Progenitor cell of endocrine pancreas (in vitro differentiated cells): ENCODE measurements around the gene ARHGEF16. TPM values are rescaled to one million over a fixed set of nuclear protein-coding genes. Genes with fewer than 3 reads are reported as not detected.
A peak's percentile ranks its signal among the peaks of the same experiment; 100 is the strongest.

Experiments
- DNase-seq: peaks from one replicate; pipeline ENCODE4 v3.0.0; 2021; ENCODE audit warnings: low spot score; ENCODE audit not compliant: unreplicated experiment
- H3K27ac Mint-ChIP-seq: 2 replicates; pipeline ENCODE4 v1.8.0; 2021; ENCODE audit warnings: mild to moderate bottlenecking, moderate library complexity, mixed read lengths
- H3K27me3 Mint-ChIP-seq: 2 replicates; pipeline ENCODE4 v1.8.0; 2021; ENCODE audit warnings: mixed read lengths
- H3K36me3 Mint-ChIP-seq: 2 replicates; pipeline ENCODE4 v1.8.0; 2022; ENCODE audit warnings: mixed read lengths; ENCODE audit not compliant: insufficient read depth
- H3K4me1 Mint-ChIP-seq: 2 replicates; pipeline ENCODE4 v1.8.0; 2021; ENCODE audit warnings: low read depth, mixed read lengths
- H3K4me3 Mint-ChIP-seq: 2 replicates; pipeline ENCODE4 v1.8.0; 2021; ENCODE audit warnings: low read depth, mild to moderate bottlenecking, moderate library complexity, mixed read lengths
- H3K9me3 Mint-ChIP-seq: 2 replicates; pipeline ENCODE4 v1.8.0; 2021; ENCODE audit warnings: low read depth, mixed read lengths
- long read RNA-seq: library from polyadenylated mRNA; unstranded; transcript quantifications from one replicate; pipeline ENCODE4 v2.0.0, GENCODE V29; 2020
- total RNA-seq: library from RNA; stranded (reverse); gene quantifications from 2 replicates; pipeline ENCODE4 v1.2.1, GENCODE V29; 2021
- TF ChIP-seq, protein P1 (sequence below): fragments of 200-600 bp; sonication (generic); IDR thresholded peaks from one replicate; pipeline ENCODE4 v1.5.0; 2021; ENCODE audit warnings: antibody characterized with exemption, mild to moderate bottlenecking; ENCODE audit not compliant: unreplicated experiment

Gene ARHGEF16
- total RNA-seq, result 60.5 and 63.6 TPM in 2 replicates
- long read RNA-seq, partial matches to known transcripts, result 4 of 18 reads
- long read RNA-seq, other reads (novel, unspliced or antisense), result 9 of 18 reads

DNA sequence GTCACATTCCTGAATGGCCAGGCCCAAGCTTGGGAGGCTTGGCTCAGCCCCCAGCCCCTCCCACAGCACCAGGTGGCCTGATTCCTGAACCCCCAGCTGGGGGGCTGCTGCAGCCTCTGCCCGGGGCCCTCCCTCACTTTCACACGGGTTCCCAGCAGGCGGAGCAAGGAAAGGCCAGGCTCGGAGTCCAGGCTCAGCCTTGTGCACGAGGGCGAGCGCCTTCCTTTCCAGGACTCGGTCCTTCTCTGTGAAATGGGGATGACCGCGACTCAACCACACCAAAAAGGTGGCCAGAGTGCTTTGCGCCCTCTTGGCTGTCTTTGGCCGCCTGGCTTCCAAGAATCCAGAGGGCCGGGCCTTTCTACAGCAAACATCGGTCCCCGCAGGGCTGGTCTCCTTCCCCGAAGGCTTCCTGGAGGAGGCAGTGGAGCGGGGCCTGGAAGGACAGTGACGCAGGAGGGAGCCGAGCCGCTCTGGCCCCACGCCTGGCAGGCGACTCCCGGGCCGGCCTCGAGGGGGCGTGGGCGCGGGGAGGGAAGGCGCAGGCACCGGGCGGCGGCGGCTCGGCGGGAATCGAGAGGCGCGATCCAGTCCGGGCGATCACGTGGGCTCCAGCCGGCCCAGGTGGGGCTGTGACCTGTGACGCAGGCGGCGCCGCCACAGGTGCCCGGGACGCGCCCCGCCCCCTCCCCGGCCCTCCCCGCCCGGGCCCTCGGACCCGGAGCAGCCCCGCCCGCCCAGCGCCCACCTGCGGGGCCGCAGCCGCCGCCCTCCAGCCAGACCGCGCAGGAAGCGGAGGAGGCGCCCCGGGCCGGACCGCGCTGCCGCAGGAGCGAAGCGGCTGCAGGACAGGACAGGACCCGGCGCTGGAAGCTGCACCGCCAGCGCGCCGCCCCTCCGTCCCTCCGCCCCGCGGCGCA is at the start of gene ARHGEF16:
Gene ARHGEF16 (plus strand): TSS at position 775 of the 920 bp plus-strand sequence. CDS start 8,420 bp downstream, outside the sequence.
- Mint-ChIP-seq H3K36me3 (no peaks in the 10 kb centered on the region), H3K27ac (peak within 1 kb of the TSS; percentile 93), H3K4me1 (peaks cover 5% of the 10 kb centered on the region), H3K27me3 (peaks cover 13% of the 10 kb centered on the region), H3K4me3 (peak within 1 kb of the TSS; percentile 84), H3K9me3 (no peaks in the 10 kb centered on the region)
- TF ChIP-seq, protein P1, sequence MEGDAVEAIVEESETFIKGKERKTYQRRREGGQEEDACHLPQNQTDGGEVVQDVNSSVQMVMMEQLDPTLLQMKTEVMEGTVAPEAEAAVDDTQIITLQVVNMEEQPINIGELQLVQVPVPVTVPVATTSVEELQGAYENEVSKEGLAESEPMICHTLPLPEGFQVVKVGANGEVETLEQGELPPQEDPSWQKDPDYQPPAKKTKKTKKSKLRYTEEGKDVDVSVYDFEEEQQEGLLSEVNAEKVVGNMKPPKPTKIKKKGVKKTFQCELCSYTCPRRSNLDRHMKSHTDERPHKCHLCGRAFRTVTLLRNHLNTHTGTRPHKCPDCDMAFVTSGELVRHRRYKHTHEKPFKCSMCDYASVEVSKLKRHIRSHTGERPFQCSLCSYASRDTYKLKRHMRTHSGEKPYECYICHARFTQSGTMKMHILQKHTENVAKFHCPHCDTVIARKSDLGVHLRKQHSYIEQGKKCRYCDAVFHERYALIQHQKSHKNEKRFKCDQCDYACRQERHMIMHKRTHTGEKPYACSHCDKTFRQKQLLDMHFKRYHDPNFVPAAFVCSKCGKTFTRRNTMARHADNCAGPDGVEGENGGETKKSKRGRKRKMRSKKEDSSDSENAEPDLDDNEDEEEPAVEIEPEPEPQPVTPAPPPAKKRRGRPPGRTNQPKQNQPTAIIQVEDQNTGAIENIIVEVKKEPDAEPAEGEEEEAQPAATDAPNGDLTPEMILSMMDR, result peak; percentile 68
- DNase-seq, result peak; percentile 90

DNA sequence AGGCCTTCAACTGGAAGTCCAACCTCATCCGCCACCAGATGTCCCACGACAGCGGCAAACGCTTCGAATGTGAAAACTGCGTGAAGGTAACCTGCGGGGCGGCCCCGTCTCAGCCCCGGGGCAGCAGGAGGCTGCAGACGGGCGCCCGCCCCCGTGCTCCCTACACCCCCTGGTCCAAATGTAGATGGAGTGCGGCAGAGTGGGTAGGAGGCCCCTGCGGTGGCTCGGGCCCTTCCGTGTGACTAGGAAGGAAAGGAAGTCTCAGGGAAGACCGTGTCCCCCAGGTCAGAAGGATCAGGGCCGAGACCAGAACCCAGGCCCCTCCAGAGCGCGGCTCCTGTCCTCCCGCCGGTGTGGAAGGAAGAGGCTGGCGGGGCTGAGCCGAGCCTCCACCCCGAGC is 49.7 kb upstream of the ARHGEF16 start:
- TF ChIP-seq, protein P1, result no peak
- no peak for DNase-seq
- Mint-ChIP-seq H3K27ac (no peak overlapping the region), H3K36me3 (peaks cover 11% of the 10 kb centered on the region), H3K9me3 (no peaks in the 10 kb centered on the region), H3K4me1 (peaks cover 1% of the 10 kb centered on the region), H3K4me3 (no peak overlapping the region), H3K27me3 (no peaks in the 10 kb centered on the region)

DNA sequence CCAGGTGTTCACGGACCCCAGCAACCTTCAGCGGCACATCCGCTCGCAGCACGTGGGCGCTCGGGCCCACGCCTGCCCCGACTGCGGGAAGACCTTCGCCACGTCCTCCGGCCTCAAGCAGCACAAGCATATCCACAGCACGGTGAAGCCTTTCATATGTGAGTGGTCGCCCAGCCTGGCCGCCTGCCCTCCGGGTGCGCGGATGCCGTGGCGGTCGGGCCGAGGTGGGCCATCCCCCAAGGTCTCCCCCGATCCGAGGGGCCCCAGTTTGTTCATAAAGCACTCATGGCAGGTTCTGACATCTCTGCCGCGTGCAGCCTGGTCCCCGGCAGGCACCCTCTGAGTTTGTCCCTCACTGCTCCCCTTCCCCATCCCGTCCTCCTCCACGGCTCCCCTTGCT is 49.0 kb upstream of the ARHGEF16 start:
- Mint-ChIP-seq H3K27ac (no peak overlapping the region), H3K36me3 (peaks cover 11% of the 10 kb centered on the region), H3K4me3 (no peak overlapping the region), H3K4me1 (peaks cover 1% of the 10 kb centered on the region), H3K9me3 (no peaks in the 10 kb centered on the region), H3K27me3 (no peaks in the 10 kb centered on the region)
- no peak for DNase-seq
- TF ChIP-seq, protein P1, result no peak

- TF ChIP-seq, protein P1, result no peak
- Mint-ChIP-seq H3K9me3 (no peaks in the 10 kb centered on the region), H3K27ac (peak overlapping the region; percentile 43), H3K4me3 (no peak overlapping the region), H3K4me1 (peaks cover 1% of the 10 kb centered on the region), H3K27me3 (no peaks in the 10 kb centered on the region), H3K36me3 (peaks cover 10% of the 10 kb centered on the region)
- DNase-seq, result no peak
These were observed 48.2 kb upstream of the ARHGEF16 start for GRCh38 chr1:3405974-3406867.

GRCh38 chr1:3407021-3407420 is 47.4 kb upstream of the ARHGEF16 start:
- peaks cover 1% of the 10 kb centered on the region for H3K4me1 Mint-ChIP-seq
- H3K36me3 Mint-ChIP-seq, result peaks cover 7% of the 10 kb centered on the region
- TF ChIP-seq, protein P1, result no peak
- no peak overlapping the region for H3K27ac Mint-ChIP-seq
- no peaks in the 10 kb centered on the region for H3K27me3 Mint-ChIP-seq
- no peaks in the 10 kb centered on the region for H3K9me3 Mint-ChIP-seq
- no peak overlapping the region for H3K4me3 Mint-ChIP-seq
- DNase-seq, result no peak
